Hepatocyte (in vitro differentiated cells): ENCODE data around the gene ARHGEF4. TPM values are rescaled to one million over a fixed set of nuclear protein-coding genes. Genes with fewer than 3 reads are reported as not detected.

ENCODE experiments used
- DNase-seq: peaks from one replicate; pipeline ENCODE4 v3.0.0-alpha.2; 2016; ENCODE audit warnings: low spot score
- H2AFZ ChIP-seq: fragments of 200-600 bp; sonication (generic); 2 replicates; pipeline ENCODE4 v1.6.0; 2016; ENCODE audit warnings: antibody characterized with exemption, mild to moderate bottlenecking
- H3K27ac ChIP-seq: fragments of 200-600 bp; sonication (generic); 2 replicates; pipeline ENCODE4 v1.5.1; 2016; ENCODE audit warnings: mild to moderate bottlenecking
- H3K27me3 ChIP-seq: fragments of 200-600 bp; sonication (generic); 2 replicates; pipeline ENCODE4 v1.6.1; 2016
- H3K36me3 ChIP-seq: fragments of 200-600 bp; sonication (generic); replicated peaks from 2 replicates; pipeline ENCODE4 v1.5.1; 2016; ENCODE audit warnings: low read depth; ENCODE audit not compliant: insufficient read depth
- H3K4me1 ChIP-seq: fragments of 200-600 bp; sonication (generic); 2 replicates; pipeline ENCODE4 v1.5.1; 2016; ENCODE audit warnings: mild to moderate bottlenecking, moderate library complexity; ENCODE audit not compliant: insufficient read depth
- H3K4me2 ChIP-seq: fragments of 200-600 bp; sonication (generic); 2 replicates; pipeline ENCODE4 v1.6.0; 2016
- H3K4me3 ChIP-seq: fragments of 200-600 bp; sonication (generic); 2 replicates; pipeline ENCODE4 v1.5.1; 2016; ENCODE audit warnings: mild to moderate bottlenecking
- H3K79me2 ChIP-seq: fragments of 200-600 bp; sonication (generic); 2 replicates; pipeline ENCODE4 v1.6.0; 2017; ENCODE audit warnings: mild to moderate bottlenecking
- H3K9me2 ChIP-seq: fragments of 200-600 bp; sonication (generic); replicated peaks from 2 replicates; pipeline ENCODE4 v1.6.0; 2017; ENCODE audit warnings: mild to moderate bottlenecking; ENCODE audit not compliant: insufficient read depth
- H3K9me3 ChIP-seq: fragments of 200-600 bp; sonication (generic); 2 replicates; pipeline ENCODE4 v1.5.1; 2016; ENCODE audit warnings: low read depth, mild to moderate bottlenecking
- H4K20me1 ChIP-seq: fragments of 200-600 bp; sonication (generic); 2 replicates; pipeline ENCODE4 v1.6.0; 2016; ENCODE audit warnings: mild to moderate bottlenecking; ENCODE audit not compliant: insufficient read depth, poor library complexity, severe bottlenecking
- CTCF ChIP-seq: fragments of 200-600 bp; sonication (generic); IDR thresholded peaks from 2 replicates; pipeline ENCODE4 v1.5.1; 2016; ENCODE audit warnings: antibody characterized with exemption, mild to moderate bottlenecking; ENCODE audit not compliant: poor library complexity
- EZH2 ChIP-seq: fragments of 200-600 bp; sonication (generic); IDR thresholded peaks from 2 replicates; pipeline ENCODE4 v1.6.1; 2016; ENCODE audit warnings: antibody characterized with exemption, mild to moderate bottlenecking, borderline replicate concordance
- EZH2phosphoT487 ChIP-seq: fragments of 200-600 bp; sonication (generic); IDR thresholded peaks from one replicate; pipeline ENCODE4 v1.6.1; 2018; ENCODE audit warnings: antibody characterized with exemption, mild to moderate bottlenecking, low read depth, moderate library complexity; ENCODE audit not compliant: unreplicated experiment, severe bottlenecking
- WGBS: methylation state at CpG from one replicate; pipeline ENCODE4 v1.1.6; 2016; ENCODE audit warnings: low lambda C conversion rate; ENCODE audit errors: missing lambda C conversion rate; 5-methylcytosine and 5-hydroxymethylcytosine counted together
- polyA plus RNA-seq: library from polyadenylated mRNA; unstranded; fragments of >200 nt; fragmentation: Nextera tagmentation; extraction: Ambion mirVana; gene quantifications from 2 replicates; pipeline ENCODE4 v1.2.1, GENCODE V29; 2016
- total RNA-seq: library from RNA; depleted of rRNA; stranded (reverse); fragments of >200 nt; gene quantifications from 2 replicates; pipeline ENCODE4 v1.2.3, GENCODE V29; 2014

Gene ARHGEF4
- total and polyA plus RNA-seq, 2 experiments from 2014 or later, result 11.2 to 15.8 TPM

GRCh38 chr2:130820279-130820861 lies 16.3 kb upstream of the ARHGEF4 start:
- peak overlapping the region; percentile 37 for H3K27ac ChIP-seq
- H3K79me2 ChIP-seq, result no peaks in the 10 kb centered on the region
- no peaks in the 10 kb centered on the region for H3K36me3 ChIP-seq
- H4K20me1 ChIP-seq, result no peaks in the 10 kb centered on the region
- no peak for TF ChIP-seq CTCF
- no peak overlapping the region for H3K4me3 ChIP-seq
- peak overlapping the region; percentile 62 for H3K4me2 ChIP-seq
- no peaks in the 10 kb centered on the region for H3K9me2 ChIP-seq
- no peaks in the 10 kb centered on the region for H3K27me3 ChIP-seq
- H2AFZ ChIP-seq, result no peak overlapping the region
- DNase-seq, result no peak
- H3K9me3 ChIP-seq, result no peaks in the 10 kb centered on the region
- peaks cover 7% of the 10 kb centered on the region for H3K4me1 ChIP-seq
- whole genome bisulfite sequencing, result 58% methylated on average over 16 of the region's 16 CpGs

DNA sequence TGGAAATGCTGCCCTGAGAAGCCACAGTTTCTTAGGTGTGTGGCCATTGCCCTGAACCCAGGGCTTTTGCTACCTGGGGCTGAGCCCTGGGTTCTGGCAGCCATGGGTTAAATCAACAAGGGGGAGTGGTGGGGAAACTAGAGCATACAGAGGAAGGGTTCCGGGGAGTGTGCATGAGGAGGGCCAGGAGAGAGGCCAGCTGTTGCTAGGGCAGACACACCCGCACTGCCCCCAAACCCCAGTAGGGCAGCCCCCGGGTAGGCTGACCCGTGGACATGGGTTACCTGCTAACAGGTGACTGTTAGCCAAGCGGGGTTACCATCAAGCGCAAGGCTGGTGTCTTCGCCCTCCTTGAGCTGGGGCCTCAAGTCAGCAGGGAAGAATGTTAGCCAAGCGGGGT lies 14.8 kb upstream of the ARHGEF4 start:
- no peak for DNase-seq
- Histone ChIP-seq H3K9me3 (no peaks in the 10 kb centered on the region), H2AFZ (no peak overlapping the region), H3K27me3 (no peaks in the 10 kb centered on the region), H3K9me2 (no peaks in the 10 kb centered on the region), H3K4me1 (peaks cover 7% of the 10 kb centered on the region), H3K27ac (no peak overlapping the region), H3K79me2 (no peaks in the 10 kb centered on the region), H3K4me3 (no peak overlapping the region), H3K4me2 (no peak overlapping the region), H4K20me1 (no peaks in the 10 kb centered on the region), H3K36me3 (no peaks in the 10 kb centered on the region)
- TF ChIP-seq EZH2 (no peak), EZH2phosphoT487 (no peak), CTCF (no peak)
- 83% methylated on average over 8 of the region's 8 CpGs for WGBS

GRCh38 chr2:130822766-130823165 lies 13.9 kb upstream of the ARHGEF4 start:
- no peaks in the 10 kb centered on the region for H3K9me3 ChIP-seq
- no peaks in the 10 kb centered on the region for H3K27me3 ChIP-seq
- TF ChIP-seq EZH2phosphoT487 (no peak), EZH2 (no peak), CTCF (no peak)
- H4K20me1 ChIP-seq, result no peaks in the 10 kb centered on the region
- no peak overlapping the region for H3K27ac ChIP-seq
- no peaks in the 10 kb centered on the region for H3K36me3 ChIP-seq
- peaks cover 7% of the 10 kb centered on the region for H3K4me1 ChIP-seq
- no peaks in the 10 kb centered on the region for H3K79me2 ChIP-seq
- H3K9me2 ChIP-seq, result no peaks in the 10 kb centered on the region
- no peak overlapping the region for H3K4me2 ChIP-seq
- no peak overlapping the region for H3K4me3 ChIP-seq
- 91% methylated on average over 10 of the region's 10 CpGs for WGBS
- H2AFZ ChIP-seq, result no peak overlapping the region
- DNase-seq, result no peak
